OCI-M1 (cell line): ENCODE measurements around the gene RHOT1.

ENCODE experiments used
- DNase-seq: peaks from one replicate; lab custom pipeline; 2025; lab: John Stamatoyannopoulos, UW

The RHOT1 gene

GRCh38 chr17:32269377-32269776, 127.1 kb downstream of the RHOT1 start:
- DNase-seq: no peak

DNA sequence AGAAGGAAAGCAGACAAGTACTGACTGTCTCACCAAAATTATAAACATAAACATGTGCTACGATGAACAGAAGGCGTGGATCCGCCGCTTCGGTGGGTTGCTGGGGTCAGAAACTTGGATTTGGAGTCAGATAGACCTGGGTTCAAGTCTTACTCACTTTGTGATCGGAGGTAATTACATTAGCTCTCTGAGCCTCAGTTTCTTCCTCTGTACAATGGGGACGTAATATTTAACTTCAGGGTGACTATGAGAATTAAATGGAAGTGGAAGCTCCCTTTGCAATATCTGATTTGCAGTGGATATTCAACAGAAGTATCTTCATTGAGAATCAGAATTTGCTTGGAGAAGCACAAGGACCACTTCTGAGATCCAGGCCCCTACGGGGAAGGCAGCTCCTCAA, 129.5 kb downstream of the RHOT1 start:
- DNase-seq: no peak

- no peak for DNase-seq
These were observed 131.8 kb downstream of the RHOT1 start for GRCh38 chr17:32274101-32274500.

- DNase-seq: no peak
These were observed 132.3 kb downstream of the RHOT1 start for GRCh38 chr17:32274643-32275042.
